NCI-H2029 treated with DMSO at 0.1 percent for 48 hours (cell line): Measurements from ENCODE around the gene RBM20.

Source experiments
- DNase-seq: peaks from one replicate; lab custom pipeline; 2025; lab: John Stamatoyannopoulos, UW

The RBM20 gene

GRCh38 chr10:110679486-110680272 lies 35.5 kb downstream of the RBM20 start:
- no peak for DNase-seq

- no peak for DNase-seq
Measured at GRCh38 chr10:110680273-110681020, 36.3 kb downstream of the RBM20 start.

- DNase-seq, result no peak
Measured at GRCh38 chr10:110681023-110681681, 37.0 kb downstream of the RBM20 start.

- DNase-seq, result no peak
Measured at GRCh38 chr10:110682348-110682747, 38.2 kb downstream of the RBM20 start.

GRCh38 chr10:110684800-110685446 lies 40.8 kb downstream of the RBM20 start:
- DNase-seq, result no peak

GRCh38 chr10:110686047-110686446 lies 41.9 kb downstream of the RBM20 start:
- no peak for DNase-seq

- no peak for DNase-seq
Measured at GRCh38 chr10:110686949-110687348, 42.8 kb downstream of the RBM20 start.

GRCh38 chr10:110687400-110687799 lies 43.3 kb downstream of the RBM20 start:
- no peak for DNase-seq

- no peak for DNase-seq
Measured at GRCh38 chr10:110691139-110691538, 47.0 kb downstream of the RBM20 start.

- DNase-seq, result no peak
Measured at GRCh38 chr10:110694263-110694662, 50.1 kb downstream of the RBM20 start.

- no peak for DNase-seq
Measured at GRCh38 chr10:110694820-110695538, 50.8 kb downstream of the RBM20 start.

- no peak for DNase-seq
Measured at GRCh38 chr10:110695539-110695886, 51.4 kb downstream of the RBM20 start.

GRCh38 chr10:110696436-110696835 lies 52.3 kb downstream of the RBM20 start:
- no peak for DNase-seq

- DNase-seq, result no peak
Measured at GRCh38 chr10:110698340-110698739, 54.2 kb downstream of the RBM20 start.

- DNase-seq, result no peak
Measured at GRCh38 chr10:110698782-110699201, 54.7 kb downstream of the RBM20 start.

- DNase-seq, result no peak
Measured at GRCh38 chr10:110699859-110700468, 55.8 kb downstream of the RBM20 start.

GRCh38 chr10:110700947-110701616 lies 56.9 kb downstream of the RBM20 start:
- DNase-seq, result no peak

GRCh38 chr10:110701617-110701971 lies 57.5 kb downstream of the RBM20 start:
- no peak for DNase-seq

GRCh38 chr10:110704070-110704469 lies 59.9 kb downstream of the RBM20 start:
- no peak for DNase-seq

- DNase-seq, result no peak
Measured at GRCh38 chr10:110704906-110705476, 60.9 kb downstream of the RBM20 start.
